AG04450 (cell line): ENCODE measurements around the gene TMEM106B. TPM values are rescaled to one million over a fixed set of nuclear protein-coding genes. Genes with fewer than 3 reads are reported as not detected.

Experiments used
- CTCF ChIA-PET: fragments of 300-600, 350-600 bp; formaldehyde crosslinking; extraction: SDS; loops from one replicate; lab custom pipeline; 2022; ENCODE audit warnings: antibody characterized with exemption, inconsistent platforms; lab: Charles Lee
- POLR2A ChIA-PET: fragments of 350-600 bp; formaldehyde crosslinking; extraction: SDS; loops from one replicate; lab custom pipeline; 2021; ENCODE audit warnings: antibody characterized with exemption, inconsistent platforms; lab: Yijun Ruan, JAX
- DNase-seq: peaks from one replicate; pipeline ENCODE4 v3.0.0-alpha.2; 2011; ENCODE audit warnings: low read depth, low spot score
- H3K27ac ChIP-seq: one replicate; pipeline ENCODE4 v1.5.1; 2012; ENCODE audit warnings: low read depth, low read length, control low read depth
- H3K27me3 ChIP-seq: one replicate; pipeline ENCODE4 v1.6.0; 2012; ENCODE audit warnings: low read length; ENCODE audit not compliant: control insufficient read depth, insufficient read depth
- H3K4me3 ChIP-seq: 2 replicates; pipeline ENCODE4 v1.5.1; 2011; ENCODE audit warnings: mild to moderate bottlenecking, low read depth, low read length, control low read depth
- H3K9me3 ChIP-seq: 2 replicates; pipeline ENCODE4 v1.5.1; 2012; ENCODE audit warnings: low read length; ENCODE audit not compliant: control insufficient read depth, insufficient read depth
- polyA plus RNA-seq: library from polyadenylated mRNA; depleted of rRNA; stranded (reverse); fragments of >200 nt; gene quantifications from 2 replicates; pipeline ENCODE4 v1.2.3, GENCODE V29; 2011
- TF ChIP-seq, protein P1 (sequence below): IDR thresholded peaks from 2 replicates; pipeline ENCODE4 v1.5.1; 2011; ENCODE audit warnings: low read depth, low read length, control low read depth, inconsistent platforms

Gene TMEM106B
- polyA plus RNA-seq, 1 experiment: 58.0 TPM

GRCh38 chr7:12244694-12245093 is 33.6 kb downstream of the TMEM106B start:
- CTCF ChIA-PET: interaction anchor here (0.6 to 1.4 kb wide), 6 partner anchors 29 to 176 kb away, joined by 3 to 6 read pairs (median 3); partner anchors contain the start of gene TMEM106B
- H3K9me3 ChIP-seq: no peaks in the 10 kb centered on the region
- no peak overlapping the region for H3K27ac ChIP-seq
- TF ChIP-seq, protein P1, sequence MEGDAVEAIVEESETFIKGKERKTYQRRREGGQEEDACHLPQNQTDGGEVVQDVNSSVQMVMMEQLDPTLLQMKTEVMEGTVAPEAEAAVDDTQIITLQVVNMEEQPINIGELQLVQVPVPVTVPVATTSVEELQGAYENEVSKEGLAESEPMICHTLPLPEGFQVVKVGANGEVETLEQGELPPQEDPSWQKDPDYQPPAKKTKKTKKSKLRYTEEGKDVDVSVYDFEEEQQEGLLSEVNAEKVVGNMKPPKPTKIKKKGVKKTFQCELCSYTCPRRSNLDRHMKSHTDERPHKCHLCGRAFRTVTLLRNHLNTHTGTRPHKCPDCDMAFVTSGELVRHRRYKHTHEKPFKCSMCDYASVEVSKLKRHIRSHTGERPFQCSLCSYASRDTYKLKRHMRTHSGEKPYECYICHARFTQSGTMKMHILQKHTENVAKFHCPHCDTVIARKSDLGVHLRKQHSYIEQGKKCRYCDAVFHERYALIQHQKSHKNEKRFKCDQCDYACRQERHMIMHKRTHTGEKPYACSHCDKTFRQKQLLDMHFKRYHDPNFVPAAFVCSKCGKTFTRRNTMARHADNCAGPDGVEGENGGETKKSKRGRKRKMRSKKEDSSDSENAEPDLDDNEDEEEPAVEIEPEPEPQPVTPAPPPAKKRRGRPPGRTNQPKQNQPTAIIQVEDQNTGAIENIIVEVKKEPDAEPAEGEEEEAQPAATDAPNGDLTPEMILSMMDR: no peak
- H3K27me3 ChIP-seq: no peaks in the 10 kb centered on the region
- no peak for DNase-seq
- POLR2A ChIA-PET: no interaction called here
- no peak overlapping the region for H3K4me3 ChIP-seq

GRCh38 chr7:12249706-12250105 is 38.6 kb downstream of the TMEM106B start:
- Histone ChIP-seq H3K9me3 (no peaks in the 10 kb centered on the region), H3K27me3 (no peaks in the 10 kb centered on the region), H3K27ac (no peak overlapping the region), H3K4me3 (no peak overlapping the region)
- CTCF ChIA-PET: no interaction called here
- DNase-seq: no peak
- POLR2A ChIA-PET: no interaction called here
- TF ChIP-seq, protein P1: no peak

DNA sequence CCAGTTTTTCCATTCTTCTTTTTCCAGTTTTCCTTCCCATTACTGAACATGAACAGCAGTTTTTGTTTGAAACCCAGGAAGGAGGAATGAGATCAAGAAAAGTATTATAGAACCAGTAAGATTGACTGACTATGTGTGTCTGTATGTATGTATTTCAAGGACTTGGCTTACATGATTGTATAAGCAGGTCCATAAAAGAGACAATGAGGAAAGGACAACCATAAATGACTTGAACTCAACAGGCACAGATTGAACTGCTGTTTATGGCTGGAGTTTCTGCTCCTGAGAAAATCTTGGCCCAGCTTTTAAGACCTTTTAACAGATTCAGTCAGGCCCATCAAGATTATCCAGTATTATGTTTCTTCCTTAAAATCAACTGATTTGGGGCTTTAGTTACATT is 39.1 kb downstream of the TMEM106B start:
- no peak for DNase-seq
- TF ChIP-seq, protein P1: no peak
- Histone ChIP-seq H3K9me3 (no peaks in the 10 kb centered on the region), H3K27me3 (no peaks in the 10 kb centered on the region), H3K27ac (no peak overlapping the region), H3K4me3 (no peak overlapping the region)
- ChIA-PET CTCF (no interaction called here), POLR2A (no interaction called here)

DNA sequence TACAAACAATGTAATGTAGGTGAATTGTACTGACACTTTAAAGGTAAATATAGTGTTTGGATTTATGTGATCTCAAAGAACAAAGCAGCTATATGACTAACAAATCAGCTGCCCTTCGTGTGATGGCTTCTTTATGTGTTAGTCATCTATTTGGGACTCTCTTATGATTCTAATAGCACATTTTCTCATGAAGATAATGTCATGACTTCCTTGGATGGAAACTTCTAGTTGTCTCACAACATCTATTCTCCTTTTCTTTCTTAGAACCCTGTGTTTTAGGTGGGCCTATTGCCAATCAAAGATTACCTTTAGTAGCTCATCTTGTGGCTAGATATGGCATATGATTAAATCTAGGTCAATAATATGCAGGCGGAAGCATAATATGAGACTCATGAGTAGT is 45.0 kb downstream of the TMEM106B start:
- ChIA-PET CTCF (no interaction called here), POLR2A (no interaction called here)
- Histone ChIP-seq H3K9me3 (no peaks in the 10 kb centered on the region), H3K4me3 (no peak overlapping the region), H3K27me3 (no peaks in the 10 kb centered on the region), H3K27ac (no peak overlapping the region)
- TF ChIP-seq, protein P1: no peak
- no peak for DNase-seq

DNA sequence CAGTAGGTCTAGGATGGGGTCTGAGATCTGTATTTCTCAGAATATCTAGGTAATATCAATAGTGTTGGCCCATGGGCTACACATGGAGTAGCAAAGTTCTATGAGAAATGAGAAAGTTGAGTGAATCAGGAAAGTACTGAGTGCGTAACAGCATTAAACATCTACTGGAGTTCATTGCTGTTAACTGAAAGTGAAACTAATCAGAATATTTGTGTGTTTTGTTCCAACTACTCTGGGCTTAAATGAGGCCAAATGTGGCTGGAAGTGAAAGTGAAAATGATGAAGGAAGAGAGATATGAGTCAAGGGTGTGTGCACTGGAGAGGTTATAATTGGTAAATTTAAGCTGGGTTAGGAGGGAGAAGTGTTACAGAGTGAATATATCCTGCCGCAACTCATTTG is 46.5 kb downstream of the TMEM106B start:
- Histone ChIP-seq H3K9me3 (no peaks in the 10 kb centered on the region), H3K27me3 (no peaks in the 10 kb centered on the region), H3K27ac (no peak overlapping the region), H3K4me3 (no peak overlapping the region)
- CTCF ChIA-PET: interaction anchor here (0.8 kb wide), 1 partner anchor 1175 kb away, joined by 3 read pairs; no protein-coding TSS in a partner anchor
- POLR2A ChIA-PET: no interaction called here
- TF ChIP-seq, protein P1: no peak
- no peak for DNase-seq
